A549 treated with CpdA at 1 μM for 4 hours (cell line): Measurements from ENCODE around the gene ZNF469. TPM values are rescaled to one million over a fixed set of nuclear protein-coding genes. Genes with fewer than 3 reads are reported as not detected.

Experiments
- total RNA-seq: library from RNA; stranded (reverse); fragments of 200-300 nt; extraction: Qiagen RNA extraction; gene quantifications from 5 replicates; pipeline ENCODE4 v1.2.3, GENCODE V29; 2022; ENCODE audit warnings: low read depth

The ZNF469 gene, protein sequence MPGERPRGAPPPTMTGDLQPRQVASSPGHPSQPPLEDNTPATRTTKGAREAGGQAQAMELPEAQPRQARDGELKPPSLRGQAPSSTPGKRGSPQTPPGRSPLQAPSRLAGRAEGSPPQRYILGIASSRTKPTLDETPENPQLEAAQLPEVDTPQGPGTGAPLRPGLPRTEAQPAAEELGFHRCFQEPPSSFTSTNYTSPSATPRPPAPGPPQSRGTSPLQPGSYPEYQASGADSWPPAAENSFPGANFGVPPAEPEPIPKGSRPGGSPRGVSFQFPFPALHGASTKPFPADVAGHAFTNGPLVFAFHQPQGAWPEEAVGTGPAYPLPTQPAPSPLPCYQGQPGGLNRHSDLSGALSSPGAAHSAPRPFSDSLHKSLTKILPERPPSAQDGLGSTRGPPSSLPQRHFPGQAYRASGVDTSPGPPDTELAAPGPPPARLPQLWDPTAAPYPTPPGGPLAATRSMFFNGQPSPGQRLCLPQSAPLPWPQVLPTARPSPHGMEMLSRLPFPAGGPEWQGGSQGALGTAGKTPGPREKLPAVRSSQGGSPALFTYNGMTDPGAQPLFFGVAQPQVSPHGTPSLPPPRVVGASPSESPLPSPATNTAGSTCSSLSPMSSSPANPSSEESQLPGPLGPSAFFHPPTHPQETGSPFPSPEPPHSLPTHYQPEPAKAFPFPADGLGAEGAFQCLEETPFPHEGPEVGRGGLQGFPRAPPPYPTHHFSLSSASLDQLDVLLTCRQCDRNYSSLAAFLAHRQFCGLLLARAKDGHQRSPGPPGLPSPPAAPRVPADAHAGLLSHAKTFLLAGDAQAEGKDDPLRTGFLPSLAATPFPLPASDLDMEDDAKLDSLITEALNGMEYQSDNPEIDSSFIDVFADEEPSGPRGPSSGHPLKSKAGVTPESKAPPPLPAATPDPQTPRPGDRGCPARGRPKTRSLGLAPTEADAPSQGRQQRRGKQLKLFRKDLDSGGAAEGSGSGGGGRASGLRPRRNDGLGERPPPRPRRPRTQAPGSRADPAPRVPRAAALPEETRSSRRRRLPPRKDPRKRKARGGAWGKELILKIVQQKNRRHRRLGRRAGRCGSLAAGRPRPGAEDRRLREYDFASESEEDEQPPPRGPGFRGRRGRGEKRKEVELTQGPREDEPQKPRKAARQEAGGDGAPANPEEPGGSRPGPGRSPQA (N-terminal part only)
- 9.4 to 16.7 TPM (median 11.5 TPM) in 5 replicates for total RNA-seq

DNA sequence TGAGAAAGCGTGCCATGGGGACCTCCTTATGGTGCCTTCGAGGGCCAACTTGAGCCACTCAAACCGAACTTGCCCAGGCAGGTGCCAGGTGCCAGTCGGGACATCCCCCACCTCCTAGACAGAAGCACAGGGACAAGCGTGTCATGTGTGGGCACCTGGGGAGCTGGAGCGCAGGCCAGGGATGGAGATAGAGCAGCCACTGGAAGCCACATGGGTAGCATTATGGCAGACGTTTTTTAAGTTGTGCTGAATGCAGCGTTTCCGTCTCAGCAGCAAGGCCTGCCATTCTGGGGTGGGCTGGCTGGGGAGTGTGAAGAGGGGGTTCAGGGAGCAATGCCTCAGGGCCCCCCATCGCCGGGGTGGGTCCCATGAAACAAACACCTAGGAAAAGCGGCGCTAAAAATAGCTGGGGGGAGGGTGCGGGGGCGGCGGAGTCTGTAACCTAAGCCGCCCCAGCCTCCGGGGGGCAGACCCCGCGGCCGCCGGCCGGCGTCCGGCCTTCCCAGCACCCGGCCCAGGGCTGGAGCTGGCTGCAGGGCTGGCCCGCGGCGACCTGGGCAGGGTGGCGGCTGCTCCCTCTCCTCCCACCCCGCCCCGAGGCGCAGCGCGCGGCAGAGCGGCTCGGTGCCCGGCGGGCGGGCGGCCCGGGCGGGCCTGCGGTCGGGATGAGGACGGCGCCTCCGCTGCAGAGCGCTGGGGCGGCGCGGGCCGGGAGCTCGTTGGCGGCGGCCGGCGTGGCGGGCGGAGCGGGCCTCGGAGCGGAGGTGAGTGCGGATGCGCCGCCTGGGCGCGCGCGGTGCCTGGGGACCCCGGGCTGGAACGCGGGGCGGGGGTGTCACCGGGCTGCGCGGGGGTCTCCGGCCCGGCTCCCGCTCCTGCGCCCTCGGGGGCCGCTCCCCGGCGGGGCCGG, at the start of gene ZNF469:
TSS of gene ZNF469 (plus strand) at position 469 of the 910 bp plus-strand sequence. CDS start 44,512 bp downstream, outside the sequence.

Other genes starting within 250 kb of the ZNF469 start
- 5.8 to 8.8 TPM (median 8.7 TPM) in 5 replicates for gene ZFPM1, start 70.3 kb downstream of the ZNF469 start, total RNA-seq
- 50.1 to 59.2 TPM (median 54.0 TPM) in 5 replicates for gene ZC3H18, start 187.4 kb downstream of the ZNF469 start, total RNA-seq